Thyroid gland (tissue), 4 donors: ENCODE measurements around the gene PCDHB1. TPM values are rescaled to one million over a fixed set of nuclear protein-coding genes. Genes with fewer than 3 reads are reported as not detected.

ENCODE experiments used
- DNase-seq, 2 donors: peaks; one replicate each; pipeline ENCODE4 v3.0.0-alpha.2; 2019
- H3K27ac ChIP-seq, 3 donors: fragments of 200-600 bp; sonication (generic); 1 replicate in 2 of 3; 2 replicates in 1 of 3; pipeline ENCODE4 v1.5.1; 2016 to 2019; ENCODE audit warnings: mild to moderate bottlenecking in 1 of 3, moderate library complexity in 1 of 3
- H3K27me3 ChIP-seq: fragments of 200-600 bp; sonication (generic); one replicate; pipeline ENCODE4 v1.5.1; 2019
- H3K36me3 ChIP-seq, 2 donors: fragments of 200-600 bp; sonication (generic); one replicate each; pipeline ENCODE4 v1.5.1; 2016 to 2019
- H3K4me1 ChIP-seq, 2 donors: fragments of 200-600 bp; sonication (generic); one replicate each; pipeline ENCODE4 v1.5.1; 2017 to 2019
- H3K4me3 ChIP-seq, 3 donors: fragments of 200-600 bp; sonication (generic); replicated peaks in 1 of 3; 1 replicate in 2 of 3; 2 replicates in 1 of 3; pipeline ENCODE4 v1.5.1; 2016; ENCODE audit warnings: mild to moderate bottlenecking in 1 of 3
- H3K9me3 ChIP-seq: fragments of 200-600 bp; sonication (generic); one replicate; pipeline ENCODE4 v1.5.1; 2017
- POLR2A ChIP-seq, 2 donors: fragments of 450-650 bp; IDR thresholded peaks; one replicate each; pipeline ENCODE4 v1.6.1; 2017; ENCODE audit warnings: antibody characterized with exemption in 2 of 2, mild to moderate bottlenecking in 2 of 2, moderate library complexity in 1 of 2
- WGBS, 2 donors: methylation state at CpG; one replicate each; pipeline ENCODE4 v1.1.5; 2017; 5-methylcytosine and 5-hydroxymethylcytosine counted together
- intact Hi-C: fragments of 100-400 bp; cut with DNase I; formaldehyde crosslinking; loops from one replicate; pipeline ENCODE4 v1.15.1; 2023
- total RNA-seq, 4 donors: library from RNA; depleted of rRNA; stranded (reverse); fragments of >200 nt; gene quantifications; one replicate each; pipeline ENCODE4 v1.2.3, GENCODE V29; 2016
- TF ChIP-seq, protein P1 (sequence below), 6 experiments: fragments of 200-600 bp in 3 of 6; fragments of 450-650 bp in 3 of 6; sonication (generic) in 3 of 6; IDR thresholded peaks; one replicate each; pipeline ENCODE4 v1.5.1; 2016 to 2019; ENCODE audit warnings: antibody characterized with exemption in 6 of 6, mild to moderate bottlenecking in 2 of 6, inconsistent platforms in 1 of 6, moderate library complexity in 1 of 6

Gene PCDHB1
- total RNA-seq, 4 donors from 2014 or later: under 0.01 TPM; not detected in 3

DNA sequence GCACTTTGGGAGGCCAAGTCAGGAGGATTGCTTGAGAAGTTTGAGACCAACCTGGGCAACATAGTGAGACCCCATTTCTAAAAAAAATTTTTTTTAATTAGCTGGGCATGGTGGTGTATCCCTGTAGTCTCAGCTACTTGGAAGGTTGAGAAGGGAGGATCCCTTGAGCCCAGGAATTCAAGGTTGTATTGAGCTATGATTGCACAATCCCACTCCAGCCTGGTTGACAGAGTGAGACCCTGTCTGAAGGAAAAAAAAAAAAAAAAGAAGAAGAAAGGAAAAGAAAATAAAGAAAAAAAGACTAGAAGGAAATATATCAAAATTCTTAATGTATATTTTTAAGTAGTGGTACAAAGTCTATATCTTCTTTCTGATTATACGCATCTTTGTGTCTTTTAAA is 28.8 kb upstream of the PCDHB1 start:
- Histone ChIP-seq H3K36me3 (no peaks in the 10 kb centered on the region), H3K4me3 (no peak overlapping the region), H3K4me1 (no peaks in the 10 kb centered on the region), H3K27ac (no peak overlapping the region), H3K9me3 (no peaks in the 10 kb centered on the region), H3K27me3 (no peaks in the 10 kb centered on the region)
- no peak for TF ChIP-seq POLR2A (IDR thresholded peaks at IDR 0.05)
- TF ChIP-seq, protein P1, sequence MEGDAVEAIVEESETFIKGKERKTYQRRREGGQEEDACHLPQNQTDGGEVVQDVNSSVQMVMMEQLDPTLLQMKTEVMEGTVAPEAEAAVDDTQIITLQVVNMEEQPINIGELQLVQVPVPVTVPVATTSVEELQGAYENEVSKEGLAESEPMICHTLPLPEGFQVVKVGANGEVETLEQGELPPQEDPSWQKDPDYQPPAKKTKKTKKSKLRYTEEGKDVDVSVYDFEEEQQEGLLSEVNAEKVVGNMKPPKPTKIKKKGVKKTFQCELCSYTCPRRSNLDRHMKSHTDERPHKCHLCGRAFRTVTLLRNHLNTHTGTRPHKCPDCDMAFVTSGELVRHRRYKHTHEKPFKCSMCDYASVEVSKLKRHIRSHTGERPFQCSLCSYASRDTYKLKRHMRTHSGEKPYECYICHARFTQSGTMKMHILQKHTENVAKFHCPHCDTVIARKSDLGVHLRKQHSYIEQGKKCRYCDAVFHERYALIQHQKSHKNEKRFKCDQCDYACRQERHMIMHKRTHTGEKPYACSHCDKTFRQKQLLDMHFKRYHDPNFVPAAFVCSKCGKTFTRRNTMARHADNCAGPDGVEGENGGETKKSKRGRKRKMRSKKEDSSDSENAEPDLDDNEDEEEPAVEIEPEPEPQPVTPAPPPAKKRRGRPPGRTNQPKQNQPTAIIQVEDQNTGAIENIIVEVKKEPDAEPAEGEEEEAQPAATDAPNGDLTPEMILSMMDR (IDR thresholded peaks at IDR 0.05): no peak
- 95 to 98% methylated on average over 1 of the region's 1 CpG for WGBS, 2 donors
- intact Hi-C loops: no loop called here
- DNase-seq: no peak

DNA sequence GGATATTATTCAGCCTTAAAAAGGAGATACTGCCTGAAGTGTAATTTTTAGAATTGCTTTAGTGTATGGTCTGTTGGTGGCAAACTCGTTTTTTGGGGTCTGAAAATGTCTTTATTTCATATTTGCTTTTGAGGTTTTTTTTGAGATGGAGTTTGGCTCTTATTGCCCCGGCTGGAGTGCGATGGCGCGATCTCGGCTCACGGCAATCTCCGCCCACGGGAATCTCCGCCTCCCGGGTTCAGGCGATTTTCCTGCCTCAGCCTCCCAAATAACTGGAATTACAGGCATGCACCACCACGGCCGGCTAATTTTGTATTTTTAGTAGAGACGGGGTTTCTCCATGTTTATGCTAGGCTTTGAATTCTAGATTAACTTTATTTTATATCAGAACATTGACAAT is 20.2 kb upstream of the PCDHB1 start:
- no peak overlapping the region for H3K4me3 ChIP-seq
- no peaks in the 10 kb centered on the region for H3K36me3 ChIP-seq
- H3K9me3 ChIP-seq: no peaks in the 10 kb centered on the region
- H3K27ac ChIP-seq: no peak overlapping the region
- WGBS, 2 donors: 88 to 90% methylated on average over 15 of the region's 15 CpGs
- no peaks in the 10 kb centered on the region for H3K4me1 ChIP-seq
- H3K27me3 ChIP-seq: no peaks in the 10 kb centered on the region
- no peak for DNase-seq
- TF ChIP-seq, protein P1 (IDR thresholded peaks at IDR 0.05): no peak
- no peak for TF ChIP-seq POLR2A (IDR thresholded peaks at IDR 0.05)
- intact Hi-C loops: no loop called here

DNA sequence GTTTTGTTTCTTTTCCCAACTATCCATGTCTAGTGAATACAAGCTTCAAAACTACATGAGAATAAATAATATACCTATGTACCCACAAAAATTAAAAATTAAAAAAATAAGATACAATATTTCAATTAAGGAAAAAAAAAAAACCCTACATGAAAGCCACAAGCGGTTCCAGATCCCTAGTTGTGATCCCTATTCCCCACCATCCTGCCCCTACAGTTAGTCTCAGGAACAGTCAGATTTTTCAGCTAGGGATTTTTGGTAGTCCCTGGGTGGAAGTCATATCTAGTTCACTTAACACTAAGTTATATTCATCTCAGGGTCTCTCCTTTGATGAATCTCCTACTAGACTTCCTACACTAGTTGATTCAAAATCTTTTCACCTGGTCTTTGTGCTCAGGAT is 18.5 kb upstream of the PCDHB1 start:
- H3K36me3 ChIP-seq: no peaks in the 10 kb centered on the region
- 55 to 60% methylated on average over 1 of the region's 1 CpG for WGBS, 2 donors
- no peak overlapping the region for H3K4me3 ChIP-seq
- H3K4me1 ChIP-seq: no peaks in the 10 kb centered on the region
- no peak for TF ChIP-seq POLR2A (IDR thresholded peaks at IDR 0.05)
- TF ChIP-seq, protein P1 (IDR thresholded peaks at IDR 0.05): no peak
- H3K27me3 ChIP-seq: no peaks in the 10 kb centered on the region
- intact Hi-C loops: no loop called here
- H3K9me3 ChIP-seq: no peaks in the 10 kb centered on the region
- DNase-seq: no peak
- no peak overlapping the region for H3K27ac ChIP-seq

DNA sequence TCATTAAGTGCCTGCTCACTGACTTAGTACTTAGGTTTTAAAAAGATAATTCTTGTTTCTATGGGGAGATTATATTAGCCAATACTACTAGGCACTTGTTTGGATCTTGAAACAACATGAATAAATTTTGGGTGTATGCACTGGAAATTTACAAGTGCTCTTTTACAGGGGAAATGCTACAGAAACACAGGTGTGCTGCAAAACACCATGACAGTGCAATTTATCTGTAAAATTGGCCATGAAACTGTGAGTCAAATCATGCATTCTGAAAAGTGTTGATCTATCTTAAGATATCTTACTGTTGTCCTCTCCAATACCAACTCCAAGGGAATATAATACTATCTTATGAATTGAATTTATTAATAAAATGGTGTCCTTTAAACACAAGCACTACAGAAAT is 12.1 kb upstream of the PCDHB1 start:
- H3K27ac ChIP-seq: no peak overlapping the region
- no peaks in the 10 kb centered on the region for H3K4me1 ChIP-seq
- no peak overlapping the region for H3K4me3 ChIP-seq
- TF ChIP-seq POLR2A (IDR thresholded peaks at IDR 0.05): no peak
- TF ChIP-seq, protein P1 (IDR thresholded peaks at IDR 0.05): no peak
- H3K27me3 ChIP-seq: no peaks in the 10 kb centered on the region
- DNase-seq: no peak
- no peaks in the 10 kb centered on the region for H3K9me3 ChIP-seq
- intact Hi-C loops: loop anchor here (5.0 kb wide), 1 partner anchor 112 kb away; the partner anchor contains the start of gene PCDHAC1
- no peaks in the 10 kb centered on the region for H3K36me3 ChIP-seq

DNA sequence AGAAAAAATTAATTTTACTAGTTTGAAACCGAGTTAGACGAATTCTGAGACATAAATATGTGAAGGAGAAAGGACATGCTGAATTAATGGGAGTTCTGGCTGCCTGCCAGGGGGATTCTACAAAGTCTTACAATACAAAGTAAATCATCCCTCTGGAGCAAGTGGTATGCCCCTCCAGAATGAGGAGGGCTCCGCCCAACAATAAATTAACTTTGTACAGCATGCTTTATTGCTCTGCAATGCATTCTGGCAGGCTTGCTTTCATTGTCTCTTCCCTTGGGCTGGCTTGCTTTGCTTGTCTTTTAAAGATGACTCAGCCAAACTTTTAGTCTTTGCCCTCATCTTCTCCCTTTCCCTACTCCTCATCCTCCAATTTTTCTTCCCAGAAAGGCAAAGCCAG is 11.7 kb upstream of the PCDHB1 start:
- TF ChIP-seq, protein P1 (IDR thresholded peaks at IDR 0.05): no peak
- no peak for TF ChIP-seq POLR2A (IDR thresholded peaks at IDR 0.05)
- no peaks in the 10 kb centered on the region for H3K36me3 ChIP-seq
- DNase-seq: peak in 1 of 2 donors; percentile 9
- intact Hi-C loops: loop anchor here (5.0 kb wide), 1 partner anchor 112 kb away; the partner anchor contains the start of gene PCDHAC1
- no peak overlapping the region for H3K27ac ChIP-seq
- no peaks in the 10 kb centered on the region for H3K9me3 ChIP-seq
- 54 to 59% methylated on average over 3 of the region's 3 CpGs for WGBS, 2 donors
- H3K4me3 ChIP-seq: no peak overlapping the region
- no peaks in the 10 kb centered on the region for H3K27me3 ChIP-seq
- H3K4me1 ChIP-seq: no peaks in the 10 kb centered on the region
